Astrocyte of the spinal cord (primary cell): ENCODE results near the gene HDDC2.

Experiments
- DNase-seq: peaks from one replicate; pipeline ENCODE4 v3.0.0; 2011; ENCODE audit warnings: low read depth, low spot score
- H3K4me3 ChIP-seq: 2 replicates; pipeline ENCODE4 v1.5.1; 2011; ENCODE audit warnings: low read depth, mild to moderate bottlenecking, low read length, moderate library complexity
- CTCF ChIP-seq: IDR thresholded peaks from 2 replicates; pipeline ENCODE4 v1.5.1; 2012; ENCODE audit warnings: low read depth, mild to moderate bottlenecking, low read length, inconsistent platforms
- in situ Hi-C: cut with HindIII; loops from 2 replicates; pipeline ENCODE4 v1.10.0; 2017; ENCODE audit warnings: low sequenced_read_pairs

HDDC2 gene

GRCh38 chr6:125323376-125323775 lies 21.6 kb upstream of the HDDC2 start:
- no peak for TF ChIP-seq CTCF
- in situ Hi-C loops: no loop called here
- no peak overlapping the region for H3K4me3 ChIP-seq
- DNase-seq: no peak

GRCh38 chr6:125316621-125317020 lies 14.9 kb upstream of the HDDC2 start:
- DNase-seq: peak; percentile 20
- no peak overlapping the region for H3K4me3 ChIP-seq
- in situ Hi-C loops: no loop called here
- no peak for TF ChIP-seq CTCF

GRCh38 chr6:125315548-125315947 lies 13.8 kb upstream of the HDDC2 start:
- in situ Hi-C loops: no loop called here
- no peak for TF ChIP-seq CTCF
- DNase-seq: no peak

GRCh38 chr6:125314009-125314581 lies 12.3 kb upstream of the HDDC2 start:
- in situ Hi-C loops: no loop called here
- H3K4me3 ChIP-seq: no peak overlapping the region
- peak; percentile 68 for DNase-seq
- TF ChIP-seq CTCF: peak; percentile 84

More at GRCh38 chr6:125315548-125315947, 13.8 kb upstream of the HDDC2 start:
- no peak overlapping the region for H3K4me3 ChIP-seq

GRCh38 chr6:125312950-125313349 lies 11.2 kb upstream of the HDDC2 start:
- no peak for TF ChIP-seq CTCF
- no peak overlapping the region for H3K4me3 ChIP-seq
- in situ Hi-C loops: no loop called here
- DNase-seq: no peak

- DNase-seq: no peak
- in situ Hi-C loops: no loop called here
- no peak for TF ChIP-seq CTCF
- no peak overlapping the region for H3K4me3 ChIP-seq
These were observed 10.7 kb upstream of the HDDC2 start for GRCh38 chr6:125312478-125312877.
